ENCODE data around the gene CACNA2D4. TPM values are rescaled to one million over a fixed set of nuclear protein-coding genes. Genes with fewer than 3 reads are reported as not detected.

CACNA2D4 gene
- total RNA-seq, 4 donors from 2014 or later: 0.27 to 3.1 (median 0.92) TPM

GRCh38 chr12:1843641-1844005 is 74.8 kb downstream of the CACNA2D4 start:
- 50 to 55% methylated on average over 1 to 3 of the region's 3 CpGs for WGBS, 2 donors
- intact Hi-C loops (cut with DNase I): no loop called here
- Histone ChIP-seq H3K4me3 (no peak overlapping the region), H3K27me3 (peaks cover 0 to 75% (median 0%) of the 10 kb centered on the region in 4 donors), H3K36me3 (no peaks in the 10 kb centered on the region), H3K27ac (no peak overlapping the region), H3K4me1 (no peaks in the 10 kb centered on the region), H3K9me3 (no peaks in the 10 kb centered on the region)
- TF ChIP-seq CTCF (IDR thresholded peaks at IDR 0.05) (no peak), POLR2A (IDR thresholded peaks at IDR 0.05) (no peak)
- no peak for DNase-seq

- Histone ChIP-seq H3K4me1 (no peaks in the 10 kb centered on the region), H3K36me3 (no peaks in the 10 kb centered on the region), H3K9me3 (no peaks in the 10 kb centered on the region), H3K27me3 (peaks cover 0 to 81% (median 0%) of the 10 kb centered on the region in 4 donors), H3K4me3 (no peak overlapping the region), H3K27ac (no peak overlapping the region)
- TF ChIP-seq POLR2A (IDR thresholded peaks at IDR 0.05): no peak
- no peak for TF ChIP-seq CTCF (IDR thresholded peaks at IDR 0.05)
- WGBS, 2 donors: 65 to 78% methylated on average over 8 to 12 of the region's 16 CpGs
- no peak for DNase-seq
- intact Hi-C loops (cut with DNase I): no loop called here
Observed at GRCh38 chr12:1842905-1843640, 75.4 kb downstream of the CACNA2D4 start.

GRCh38 chr12:1842183-1842904 is 76.1 kb downstream of the CACNA2D4 start:
- TF ChIP-seq CTCF (IDR thresholded peaks at IDR 0.05): no peak
- no peak for TF ChIP-seq POLR2A (IDR thresholded peaks at IDR 0.05)
- Histone ChIP-seq H3K4me3 (no peak overlapping the region), H3K36me3 (no peaks in the 10 kb centered on the region), H3K27me3 (peaks cover 0 to 87% (median 0%) of the 10 kb centered on the region in 4 donors), H3K9me3 (no peaks in the 10 kb centered on the region), H3K4me1 (no peaks in the 10 kb centered on the region), H3K27ac (no peak overlapping the region)
- no peak for DNase-seq
- intact Hi-C loops (cut with DNase I): no loop called here
- 53 to 60% methylated on average over 4 to 7 of the region's 18 CpGs for WGBS, 2 donors

GRCh38 chr12:1841586-1842182 is 76.8 kb downstream of the CACNA2D4 start:
- DNase-seq: no peak
- intact Hi-C loops (cut with DNase I): no loop called here

More at GRCh38 chr12:1841586-1842182, 76.8 kb downstream of the CACNA2D4 start:
- Histone ChIP-seq H3K4me3 (no peak overlapping the region), H3K27ac (no peak overlapping the region), H3K9me3 (no peaks in the 10 kb centered on the region), H3K27me3 (peaks cover 0 to 88% (median 0%) of the 10 kb centered on the region in 4 donors), H3K4me1 (no peaks in the 10 kb centered on the region), H3K36me3 (no peaks in the 10 kb centered on the region)
- TF ChIP-seq CTCF (IDR thresholded peaks at IDR 0.05) (no peak), POLR2A (IDR thresholded peaks at IDR 0.05) (no peak)
- 69 to 81% methylated on average over 8 to 12 of the region's 13 CpGs for WGBS, 2 donors
